MM.1S (cell line): ENCODE results near the gene DSCAML1.

Experiments
- EZH2phosphoT487 ChIP-seq: fragments of 300-600 bp; sonication (generic); IDR thresholded peaks from 2 replicates; pipeline ENCODE4 v1.6.1; 2018; ENCODE audit warnings: antibody characterized with exemption, low read length
- TF ChIP-seq, protein P1 (sequence below): fragments of 300-600 bp; sonication (generic); IDR thresholded peaks from 2 replicates; pipeline ENCODE4 v1.5.1; 2016; ENCODE audit warnings: antibody characterized with exemption, low read length, mixed read lengths

GRCh38 chr11:117668321-117668751 is 128.7 kb downstream of the DSCAML1 start:
- TF ChIP-seq, protein P1, sequence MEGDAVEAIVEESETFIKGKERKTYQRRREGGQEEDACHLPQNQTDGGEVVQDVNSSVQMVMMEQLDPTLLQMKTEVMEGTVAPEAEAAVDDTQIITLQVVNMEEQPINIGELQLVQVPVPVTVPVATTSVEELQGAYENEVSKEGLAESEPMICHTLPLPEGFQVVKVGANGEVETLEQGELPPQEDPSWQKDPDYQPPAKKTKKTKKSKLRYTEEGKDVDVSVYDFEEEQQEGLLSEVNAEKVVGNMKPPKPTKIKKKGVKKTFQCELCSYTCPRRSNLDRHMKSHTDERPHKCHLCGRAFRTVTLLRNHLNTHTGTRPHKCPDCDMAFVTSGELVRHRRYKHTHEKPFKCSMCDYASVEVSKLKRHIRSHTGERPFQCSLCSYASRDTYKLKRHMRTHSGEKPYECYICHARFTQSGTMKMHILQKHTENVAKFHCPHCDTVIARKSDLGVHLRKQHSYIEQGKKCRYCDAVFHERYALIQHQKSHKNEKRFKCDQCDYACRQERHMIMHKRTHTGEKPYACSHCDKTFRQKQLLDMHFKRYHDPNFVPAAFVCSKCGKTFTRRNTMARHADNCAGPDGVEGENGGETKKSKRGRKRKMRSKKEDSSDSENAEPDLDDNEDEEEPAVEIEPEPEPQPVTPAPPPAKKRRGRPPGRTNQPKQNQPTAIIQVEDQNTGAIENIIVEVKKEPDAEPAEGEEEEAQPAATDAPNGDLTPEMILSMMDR: no peak
- no peak for TF ChIP-seq EZH2phosphoT487
